Heart left ventricle (tissue), 13 donors: ENCODE data around the gene TMEM43.
"Not testable (repeated sequence)": the region's sequence is repeated elsewhere in the genome, so short reads cannot be mapped to it uniquely, and the experiment has no call there.

Source experiments
- POLR2A ChIP-seq, 2 donors: fragments of 450-650 bp; IDR thresholded peaks; one replicate each; pipeline ENCODE4 v1.6.1; 2017; ENCODE audit warnings: antibody characterized with exemption in 2 of 2, mild to moderate bottlenecking in 2 of 2, moderate library complexity in 2 of 2
- TF ChIP-seq, protein P1 (sequence below), 12 donors: fragments of 200-600 bp; sonication (generic) in 4 of 12; IDR thresholded peaks; one replicate each; pipeline versions ENCODE4 v1.5.0 to v1.8.0; 2018 to 2022; ENCODE audit warnings: antibody characterized with exemption in 12 of 12, mild to moderate bottlenecking in 5 of 12
- donor health status: ischemic (EF 13 %, LVEDD 7.1; RV severe dilation, severe dysfunction).
- donor health status: DM: no; HTN: yes; CAD: no.
- donor health status: DM: no; HTN: no; CAD: no.
- donor health status: ischemic (EF 25% LVEDD 6.9; RV normal size, moderate dysfunction).
- donor health status: ischemic (EF 25% LVEDD 5.7; RV mildly dilated, moderate dysfunction).
- donor health status: ischemic (EF 35%, LVEDD 5.7; RV mildly dilated, moderate dysfunction).
- donor health status: nonischemic (EF 11% LVEDD 7.7; RV severe dilation, severe dysfunction).
- donor health status: DM: yes; HTN: yes; CAD: no.
- donor health status: PGD.
- donor health status: ischemic (EF 29% LVEDD 5.4; RV normal size, mild dysfunction).
- donor health status: nonischemic (EF 23%, LVEDD 6.1; RV moderate dilation, normal function).

- TF ChIP-seq, protein P1, sequence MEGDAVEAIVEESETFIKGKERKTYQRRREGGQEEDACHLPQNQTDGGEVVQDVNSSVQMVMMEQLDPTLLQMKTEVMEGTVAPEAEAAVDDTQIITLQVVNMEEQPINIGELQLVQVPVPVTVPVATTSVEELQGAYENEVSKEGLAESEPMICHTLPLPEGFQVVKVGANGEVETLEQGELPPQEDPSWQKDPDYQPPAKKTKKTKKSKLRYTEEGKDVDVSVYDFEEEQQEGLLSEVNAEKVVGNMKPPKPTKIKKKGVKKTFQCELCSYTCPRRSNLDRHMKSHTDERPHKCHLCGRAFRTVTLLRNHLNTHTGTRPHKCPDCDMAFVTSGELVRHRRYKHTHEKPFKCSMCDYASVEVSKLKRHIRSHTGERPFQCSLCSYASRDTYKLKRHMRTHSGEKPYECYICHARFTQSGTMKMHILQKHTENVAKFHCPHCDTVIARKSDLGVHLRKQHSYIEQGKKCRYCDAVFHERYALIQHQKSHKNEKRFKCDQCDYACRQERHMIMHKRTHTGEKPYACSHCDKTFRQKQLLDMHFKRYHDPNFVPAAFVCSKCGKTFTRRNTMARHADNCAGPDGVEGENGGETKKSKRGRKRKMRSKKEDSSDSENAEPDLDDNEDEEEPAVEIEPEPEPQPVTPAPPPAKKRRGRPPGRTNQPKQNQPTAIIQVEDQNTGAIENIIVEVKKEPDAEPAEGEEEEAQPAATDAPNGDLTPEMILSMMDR (IDR thresholded peaks at IDR 0.05), result not testable (repeated sequence)
- TF ChIP-seq POLR2A (IDR thresholded peaks at IDR 0.05), result not testable (repeated sequence)
Measured at GRCh38 chr3:14109821-14110220, 15.0 kb upstream of the TMEM43 start.
